IMR-90 (cell line): Measurements from ENCODE around the gene ACSM3. TPM values are rescaled to one million over a fixed set of nuclear protein-coding genes. Genes with fewer than 3 reads are reported as not detected.

Source experiments
- ATAC-seq: fragments of 200-7000 bp; cut with Tn5 transposase; 2 replicates; pipeline ENCODE4 v1.9.1; 2020; ENCODE audit warnings: low read depth, mild to moderate bottlenecking, moderate library complexity
- BruUV-seq: library from RNA; stranded (reverse); fragments of 400-500 nt; replicated peaks from 2 replicates; lab custom pipeline; 2021; lab: Mats Ljungman, UMichigan
- CTCF ChIA-PET: fragments of 300-600 bp; formaldehyde crosslinking; extraction: SDS; loops from one replicate; lab custom pipeline; 2021; ENCODE audit warnings: antibody characterized with exemption; lab: Yijun Ruan, JAX
- POLR2A ChIA-PET: fragments of 300-600 bp; sonication (Branson Sonifier 250); formaldehyde crosslinking; loops from one replicate; lab custom pipeline; 2022; ENCODE audit warnings: antibody characterized with exemption; ENCODE audit not compliant: unreplicated experiment; lab: Charles Lee
- DNase-seq: peaks from one replicate; pipeline ENCODE4 v3.0.0; 2013
- H2AFZ ChIP-seq: replicated peaks from 2 replicates; pipeline ENCODE3; 2013; ENCODE audit warnings: low read length, mild to moderate bottlenecking; ENCODE audit not compliant: poor library complexity
- H2AK5ac ChIP-seq: 2 replicates; pipeline ENCODE4 v1.6.1; 2013; ENCODE audit warnings: low read depth, low read length, inconsistent platforms
- H2AK9ac ChIP-seq: replicated peaks from 2 replicates; pipeline ENCODE3; 2013; ENCODE audit warnings: mild to moderate bottlenecking, low read depth, low read length, moderate library complexity; ENCODE audit not compliant: poor library complexity
- H2BK120ac ChIP-seq: 2 replicates; pipeline ENCODE4 v1.6.1; 2013; ENCODE audit warnings: low read depth, low read length, inconsistent platforms
- H2BK15ac ChIP-seq: 3 replicates; pipeline ENCODE4 v1.6.1; 2013; ENCODE audit warnings: low read depth, low read length, inconsistent platforms
- H2BK20ac ChIP-seq: 2 replicates; pipeline ENCODE4 v1.6.1; 2013; ENCODE audit warnings: low read depth, mild to moderate bottlenecking, inconsistent platforms, low read length, moderate library complexity
- H2BK5ac ChIP-seq: 2 replicates; pipeline ENCODE4 v1.6.1; 2013; ENCODE audit warnings: mild to moderate bottlenecking, low read depth, low read length, inconsistent platforms; ENCODE audit not compliant: poor library complexity, severe bottlenecking
- H3K14ac ChIP-seq: replicated peaks from 2 replicates; pipeline ENCODE4 v1.6.1; 2013; ENCODE audit warnings: low read depth, low read length, inconsistent platforms
- H3K18ac ChIP-seq: 2 replicates; pipeline ENCODE4 v1.6.1; 2013; ENCODE audit warnings: low read depth, low read length, control low read depth
- H3K23ac ChIP-seq: 2 replicates; pipeline ENCODE4 v1.6.1; 2013; ENCODE audit warnings: low read depth, low read length, inconsistent platforms
- H3K27ac ChIP-seq: 2 replicates; pipeline ENCODE4 v1.5.1; 2013; ENCODE audit warnings: mild to moderate bottlenecking, control low read depth, low read length; ENCODE audit not compliant: insufficient read depth
- H3K27me3 ChIP-seq: 2 replicates; pipeline ENCODE4 v1.6.1; 2013; ENCODE audit warnings: low read length; ENCODE audit not compliant: control insufficient read depth, insufficient read depth
- H3K36me3 ChIP-seq: 2 replicates; pipeline ENCODE4 v1.6.1; 2013; ENCODE audit warnings: low read length, mixed read lengths; ENCODE audit not compliant: control insufficient read depth, insufficient read depth
- H3K4ac ChIP-seq: 2 replicates; pipeline ENCODE4 v1.6.1; 2013; ENCODE audit warnings: low read depth, low read length, inconsistent platforms
- H3K4me1 ChIP-seq: 2 replicates; pipeline ENCODE4 v1.6.1; 2013; ENCODE audit warnings: low read length, mixed read lengths; ENCODE audit not compliant: control insufficient read depth, insufficient read depth
- H3K4me2 ChIP-seq: 2 replicates; pipeline ENCODE4 v1.6.1; 2013; ENCODE audit warnings: low read depth, mild to moderate bottlenecking, control low read depth, low read length, moderate library complexity
- H3K4me3 ChIP-seq: 2 replicates; pipeline ENCODE4 v1.5.1; 2013; ENCODE audit warnings: low read depth, mild to moderate bottlenecking, control low read depth, low read length, moderate library complexity; ENCODE audit not compliant: insufficient read depth
- H3K56ac ChIP-seq: 2 replicates; pipeline ENCODE4 v1.6.1; 2013; ENCODE audit warnings: low read length, inconsistent platforms; ENCODE audit not compliant: insufficient read depth; ENCODE audit errors: extremely low read depth
- H3K79me1 ChIP-seq, 2 experiments: 2 replicates each; pipeline ENCODE4 v1.6.1; 2013; ENCODE audit warnings: low read length in 2 of 2, inconsistent platforms in 1 of 2, low read depth in 1 of 2
- H3K9ac ChIP-seq: 2 replicates; pipeline ENCODE4 v1.6.1; 2013; ENCODE audit warnings: low read depth, low read length, control low read depth
- H3K9me1 ChIP-seq: 2 replicates; pipeline ENCODE4 v1.6.1; 2013; ENCODE audit warnings: low read length, inconsistent platforms; ENCODE audit not compliant: insufficient read depth
- H3K9me3 ChIP-seq: 2 replicates; pipeline ENCODE4 v1.6.1; 2013; ENCODE audit warnings: low read length; ENCODE audit not compliant: control insufficient read depth, insufficient read depth
- H4K20me1 ChIP-seq: 2 replicates; pipeline ENCODE4 v1.6.1; 2013; ENCODE audit warnings: low read length, inconsistent platforms; ENCODE audit not compliant: insufficient read depth
- H4K5ac ChIP-seq: 2 replicates; pipeline ENCODE4 v1.6.1; 2013; ENCODE audit warnings: mild to moderate bottlenecking, low read depth, low read length, control low read depth
- H4K8ac ChIP-seq, 2 experiments: 2 replicates each; pipeline ENCODE4 v1.6.1; 2013; ENCODE audit warnings: low read depth in 2 of 2, low read length in 2 of 2, control low read depth in 1 of 2, inconsistent platforms in 1 of 2
- H4K91ac ChIP-seq: 2 replicates; pipeline ENCODE4 v1.6.1; 2013; ENCODE audit warnings: low read depth, low read length, inconsistent platforms; ENCODE audit not compliant: insufficient read depth
- CEBPB ChIP-seq: IDR thresholded peaks from 2 replicates; pipeline ENCODE4 v1.6.1; 2012; ENCODE audit warnings: low read depth, low read length, improper control_type of control experiment
- CHD1 ChIP-seq: IDR thresholded peaks from 2 replicates; pipeline ENCODE4 v1.6.1; 2012; ENCODE audit warnings: low read depth, low read length, improper control_type of control experiment
- FOS ChIP-seq: fragments of 150-350 bp; IDR thresholded peaks from 2 replicates; pipeline ENCODE4 v1.6.1; 2016; ENCODE audit warnings: low read depth, low read length
- MAFK ChIP-seq: IDR thresholded peaks from 2 replicates; pipeline ENCODE4 v1.6.1; 2012; ENCODE audit warnings: low read depth, low read length, improper control_type of control experiment
- MAZ ChIP-seq: IDR thresholded peaks from 2 replicates; pipeline ENCODE4 v1.6.1; 2012; ENCODE audit warnings: low read depth, mild to moderate bottlenecking, low read length, improper control_type of control experiment, moderate library complexity, borderline replicate concordance
- MXI1 ChIP-seq: IDR thresholded peaks from 2 replicates; pipeline ENCODE4 v1.6.1; 2012; ENCODE audit warnings: low read depth, mild to moderate bottlenecking, low read length, moderate library complexity, borderline replicate concordance
- NFE2L2 ChIP-seq: fragments of 150-350 bp; IDR thresholded peaks from 2 replicates; pipeline ENCODE4 v1.6.1; 2016; ENCODE audit warnings: low read depth, mild to moderate bottlenecking, low read length
- RAD21 ChIP-seq: IDR thresholded peaks from 2 replicates; pipeline ENCODE4 v1.6.1; 2012; ENCODE audit warnings: low read length, improper control_type of control experiment
- RCOR1 ChIP-seq: IDR thresholded peaks from 2 replicates; pipeline ENCODE4 v1.6.1; 2012; ENCODE audit warnings: mild to moderate bottlenecking, low read length, improper control_type of control experiment; ENCODE audit not compliant: insufficient replicate concordance
- RFX5 ChIP-seq: IDR thresholded peaks from 2 replicates; pipeline ENCODE4 v1.8.0; 2012; ENCODE audit warnings: low read depth, mild to moderate bottlenecking, low read length, moderate library complexity
- SMC3 ChIP-seq: fragments of 150-350 bp; IDR thresholded peaks from 2 replicates; pipeline ENCODE4 v1.6.1; 2016; ENCODE audit warnings: low read depth, mild to moderate bottlenecking, antibody characterized with exemption, low read length, moderate library complexity
- WGBS, 2 experiments: methylation state at CpG; one replicate each; pipeline versions ENCODE4 v1.1.5 to v1.1.7; 2013; ENCODE audit warnings: missing lambda C conversion rate in 2 of 2; ENCODE audit not compliant: insufficient read length in 1 of 2; ENCODE audit errors: extremely low coverage in 2 of 2; 5-methylcytosine and 5-hydroxymethylcytosine counted together
- dilution Hi-C: fragments of 300-500 bp; cut with HindIII; formaldehyde crosslinking; loops from one replicate; pipeline ENCODE4 v1.14.3; 2018; ENCODE audit warnings: low sequenced_read_pairs; ENCODE audit not compliant: unreplicated experiment
- in situ Hi-C: fragments of 300-500 bp; cut with MboI; formaldehyde crosslinking; loops from 3 replicates; pipeline ENCODE4 v1.14.3; 2019; ENCODE audit warnings: low sequenced_read_pairs, inconsistent platforms, mixed read lengths
- intact Hi-C: fragments of 100-400 bp; cut with micrococcal nuclease; formaldehyde crosslinking; loops from 2 replicates; pipeline ENCODE4 v1.10.0; 2022
- polyA plus RNA-seq, 3 experiments: library from polyadenylated mRNA; depleted of rRNA; stranded (reverse); fragments of >200 nt; gene quantifications; 2 replicates each; pipeline ENCODE4 v1.2.3, GENCODE V29; 2012; ENCODE audit warnings: low replicate concordance in 1 of 3
- total RNA-seq: library from RNA; depleted of rRNA; stranded (reverse); fragments of >200 nt; gene quantifications from 2 replicates; pipeline ENCODE4 v1.2.3, GENCODE V29; 2012
- TF ChIP-seq, protein P1 (sequence below): fragments of 150-350 bp; IDR thresholded peaks from 2 replicates; pipeline ENCODE4 v1.6.1; 2016; ENCODE audit warnings: low read depth, mild to moderate bottlenecking, low read length, moderate library complexity, borderline replicate concordance
- TF ChIP-seq, protein P2 (sequence below): fragments of 150-350 bp; IDR thresholded peaks from 2 replicates; pipeline ENCODE4 v1.6.1; 2017; ENCODE audit warnings: mild to moderate bottlenecking, antibody characterized with exemption, low read length, low read depth
- TF ChIP-seq, protein P3 (sequence below): conservative IDR thresholded peaks from 2 replicates; pipeline ENCODE4 v1.5.1; 2012; ENCODE audit warnings: mild to moderate bottlenecking, low read depth, low read length, improper control_type of control experiment

ACSM3 gene
- total and polyA plus RNA-seq, 2 of the 4 experiments (the other 2 are of a cell fraction) = 0.50 to 0.54 TPM

DNA sequence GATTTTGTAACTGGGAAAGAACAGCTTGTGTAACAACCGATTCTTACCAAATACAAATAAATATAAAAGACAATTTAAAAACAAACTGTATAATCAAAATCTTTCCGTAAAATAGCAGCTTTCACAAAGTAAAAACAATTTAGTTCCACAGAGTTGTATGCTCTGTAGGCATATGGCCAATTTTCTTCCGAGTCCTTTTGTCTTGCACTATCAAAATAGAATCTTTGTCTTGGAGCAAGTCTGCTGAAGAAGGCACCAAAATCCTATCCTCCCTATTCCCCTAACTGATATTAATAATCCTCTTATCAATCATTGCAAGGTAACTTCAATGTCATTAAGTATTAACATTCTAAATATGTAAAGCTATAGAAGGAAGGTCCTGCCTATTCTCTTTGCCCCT is 29.8 kb upstream of the ACSM3 start:
- Histone ChIP-seq H3K9me1 (no peaks in the 10 kb centered on the region), H3K4ac (no peak overlapping the region), H3K36me3 (peaks cover 21% of the 10 kb centered on the region), H4K5ac (no peak overlapping the region), H3K27me3 (no peaks in the 10 kb centered on the region), H3K56ac (no peak overlapping the region), H4K91ac (no peak overlapping the region), H3K4me2 (no peak overlapping the region), H3K18ac (no peak overlapping the region), H2BK5ac (no peak overlapping the region), H2AK5ac (no peak overlapping the region), H2BK120ac (no peak overlapping the region), H3K79me1 (peaks cover 9 to 11% of the 10 kb centered on the region in 2 experiments; a peak in 3 of 4 replicates), H3K9ac (no peak overlapping the region), H3K4me3 (no peak overlapping the region), H2AK9ac (no peak overlapping the region), H4K20me1 (peaks cover 10% of the 10 kb centered on the region; the same call in 1 of the 2 replicates), H2BK20ac (no peak overlapping the region), H3K23ac (no peak overlapping the region), H3K4me1 (no peaks in the 10 kb centered on the region), H3K27ac (no peak overlapping the region), H3K14ac (no peak overlapping the region), H4K8ac (no peak overlapping the region), H2BK15ac (no peak overlapping the region), H3K9me3 (no peaks in the 10 kb centered on the region), H2AFZ (no peak overlapping the region)
- ATAC-seq (no peak), DNase-seq (no peak)
- WGBS, 2 experiments = no CpG with 5 or more reads among the region's 3 CpGs
- BruUV-seq = no TSS peak
- CTCF ChIA-PET = no interaction called here
- in situ Hi-C loops = no loop called here
- POLR2A ChIA-PET = no interaction called here
- intact Hi-C loops = no loop called here
- TF ChIP-seq MAZ = no peak
- TF ChIP-seq, protein P1, sequence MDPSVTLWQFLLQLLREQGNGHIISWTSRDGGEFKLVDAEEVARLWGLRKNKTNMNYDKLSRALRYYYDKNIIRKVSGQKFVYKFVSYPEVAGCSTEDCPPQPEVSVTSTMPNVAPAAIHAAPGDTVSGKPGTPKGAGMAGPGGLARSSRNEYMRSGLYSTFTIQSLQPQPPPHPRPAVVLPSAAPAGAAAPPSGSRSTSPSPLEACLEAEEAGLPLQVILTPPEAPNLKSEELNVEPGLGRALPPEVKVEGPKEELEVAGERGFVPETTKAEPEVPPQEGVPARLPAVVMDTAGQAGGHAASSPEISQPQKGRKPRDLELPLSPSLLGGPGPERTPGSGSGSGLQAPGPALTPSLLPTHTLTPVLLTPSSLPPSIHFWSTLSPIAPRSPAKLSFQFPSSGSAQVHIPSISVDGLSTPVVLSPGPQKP = no peak
- no peak for TF ChIP-seq RCOR1
- TF ChIP-seq CEBPB = no peak
- no peak for TF ChIP-seq FOS
- TF ChIP-seq MXI1 = no peak
- no peak for TF ChIP-seq RAD21
- no peak for TF ChIP-seq MAFK
- TF ChIP-seq, protein P2, sequence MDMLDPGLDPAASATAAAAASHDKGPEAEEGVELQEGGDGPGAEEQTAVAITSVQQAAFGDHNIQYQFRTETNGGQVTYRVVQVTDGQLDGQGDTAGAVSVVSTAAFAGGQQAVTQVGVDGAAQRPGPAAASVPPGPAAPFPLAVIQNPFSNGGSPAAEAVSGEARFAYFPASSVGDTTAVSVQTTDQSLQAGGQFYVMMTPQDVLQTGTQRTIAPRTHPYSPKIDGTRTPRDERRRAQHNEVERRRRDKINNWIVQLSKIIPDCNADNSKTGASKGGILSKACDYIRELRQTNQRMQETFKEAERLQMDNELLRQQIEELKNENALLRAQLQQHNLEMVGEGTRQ = no peak
- no peak for TF ChIP-seq CHD1
- no peak for TF ChIP-seq SMC3
- no peak for TF ChIP-seq NFE2L2
- TF ChIP-seq, protein P3, sequence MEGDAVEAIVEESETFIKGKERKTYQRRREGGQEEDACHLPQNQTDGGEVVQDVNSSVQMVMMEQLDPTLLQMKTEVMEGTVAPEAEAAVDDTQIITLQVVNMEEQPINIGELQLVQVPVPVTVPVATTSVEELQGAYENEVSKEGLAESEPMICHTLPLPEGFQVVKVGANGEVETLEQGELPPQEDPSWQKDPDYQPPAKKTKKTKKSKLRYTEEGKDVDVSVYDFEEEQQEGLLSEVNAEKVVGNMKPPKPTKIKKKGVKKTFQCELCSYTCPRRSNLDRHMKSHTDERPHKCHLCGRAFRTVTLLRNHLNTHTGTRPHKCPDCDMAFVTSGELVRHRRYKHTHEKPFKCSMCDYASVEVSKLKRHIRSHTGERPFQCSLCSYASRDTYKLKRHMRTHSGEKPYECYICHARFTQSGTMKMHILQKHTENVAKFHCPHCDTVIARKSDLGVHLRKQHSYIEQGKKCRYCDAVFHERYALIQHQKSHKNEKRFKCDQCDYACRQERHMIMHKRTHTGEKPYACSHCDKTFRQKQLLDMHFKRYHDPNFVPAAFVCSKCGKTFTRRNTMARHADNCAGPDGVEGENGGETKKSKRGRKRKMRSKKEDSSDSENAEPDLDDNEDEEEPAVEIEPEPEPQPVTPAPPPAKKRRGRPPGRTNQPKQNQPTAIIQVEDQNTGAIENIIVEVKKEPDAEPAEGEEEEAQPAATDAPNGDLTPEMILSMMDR = no peak
- TF ChIP-seq RFX5 = no peak
- dilution Hi-C loops = no loop called here
